A673 (cell line): Measurements from ENCODE around the gene MARK3. TPM values are rescaled to one million over a fixed set of nuclear protein-coding genes. Genes with fewer than 3 reads are reported as not detected.

ENCODE experiments used
- BruUV-seq: library from RNA; stranded (reverse); fragments of 400-500 nt; replicated peaks from 2 replicates; lab custom pipeline; 2021; lab: Mats Ljungman, UMichigan
- CTCF ChIA-PET: fragments of 300-600 bp; sonication (Branson Sonifier 250); formaldehyde crosslinking; loops from one replicate; lab custom pipeline; 2022; ENCODE audit warnings: antibody characterized with exemption; lab: Charles Lee
- POLR2A ChIA-PET: fragments of 300-600 bp; sonication (Branson Sonifier 250); formaldehyde crosslinking; loops from one replicate; lab custom pipeline; 2022; ENCODE audit warnings: antibody characterized with exemption; ENCODE audit not compliant: low non-redundant PET; lab: Charles Lee
- DNase-seq: peaks from one replicate; pipeline ENCODE4 v3.0.0-alpha.2; 2015; ENCODE audit warnings: low spot score
- H3K27ac ChIP-seq: fragments of 200-600 bp; sonication (generic); 2 replicates; pipeline ENCODE4 v1.5.1; 2016; ENCODE audit warnings: mixed run types, low read depth, mild to moderate bottlenecking, mixed read lengths, antibody characterized with exemption, low read length; ENCODE audit not compliant: poor library complexity, severe bottlenecking
- H3K27me3 ChIP-seq: fragments of 200-600 bp; sonication (generic); replicated peaks from 2 replicates; pipeline ENCODE4 v1.6.1; 2017; ENCODE audit warnings: mixed run types, low read depth, mild to moderate bottlenecking, mixed read lengths, antibody characterized with exemption, low read length; ENCODE audit not compliant: insufficient read depth, poor library complexity
- H3K36me3 ChIP-seq: fragments of 200-600 bp; sonication (generic); 2 replicates; pipeline ENCODE4 v1.6.1; 2016; ENCODE audit warnings: mixed run types, mild to moderate bottlenecking, mixed read lengths, antibody characterized with exemption, low read length; ENCODE audit not compliant: insufficient read depth, poor library complexity, severe bottlenecking
- H3K4me1 ChIP-seq: fragments of 200-600 bp; sonication (generic); 2 replicates; pipeline ENCODE4 v1.6.1; 2017; ENCODE audit warnings: mixed run types, mild to moderate bottlenecking, mixed read lengths, antibody characterized with exemption, low read length; ENCODE audit not compliant: insufficient read depth, poor library complexity, severe bottlenecking
- H3K4me3 ChIP-seq: fragments of 200-600 bp; sonication (generic); 2 replicates; pipeline ENCODE4 v1.5.1; 2016; ENCODE audit warnings: low read depth, mixed run types, mild to moderate bottlenecking, mixed read lengths, low read length; ENCODE audit not compliant: poor library complexity, severe bottlenecking
- H3K9me3 ChIP-seq: fragments of 200-600 bp; sonication (generic); 2 replicates; pipeline ENCODE4 v1.6.1; 2016; ENCODE audit warnings: mixed run types, low read depth, mild to moderate bottlenecking, mixed read lengths, antibody characterized with exemption, low read length; ENCODE audit not compliant: poor library complexity, severe bottlenecking
- EZH2 ChIP-seq: fragments of 200-600 bp; sonication (generic); IDR thresholded peaks from 2 replicates; pipeline ENCODE4 v1.6.1; 2017; ENCODE audit warnings: borderline replicate concordance, low read depth, mild to moderate bottlenecking, mixed read lengths, antibody characterized with exemption, low read length; ENCODE audit not compliant: poor library complexity, severe bottlenecking
- intact Hi-C: fragments of 100-400 bp; cut with micrococcal nuclease; formaldehyde crosslinking; loops from one replicate; pipeline ENCODE4 v1.10.0; 2022; ENCODE audit not compliant: unreplicated experiment
- total RNA-seq: library from RNA; stranded (reverse); gene quantifications from 2 replicates; pipeline ENCODE4 v1.2.3, GENCODE V29; 2021
- TF ChIP-seq, protein P1 (sequence below): fragments of 300-800, 200-600 bp; sonication (generic); conservative IDR thresholded peaks from 2 replicates; pipeline ENCODE4 v1.5.1; 2017; ENCODE audit warnings: low read depth, mild to moderate bottlenecking, antibody characterized with exemption, low read length, moderate library complexity, mixed read lengths

Gene MARK3
- total RNA-seq, 1 experiment from 2014 or later, result 94.4 TPM

DNA sequence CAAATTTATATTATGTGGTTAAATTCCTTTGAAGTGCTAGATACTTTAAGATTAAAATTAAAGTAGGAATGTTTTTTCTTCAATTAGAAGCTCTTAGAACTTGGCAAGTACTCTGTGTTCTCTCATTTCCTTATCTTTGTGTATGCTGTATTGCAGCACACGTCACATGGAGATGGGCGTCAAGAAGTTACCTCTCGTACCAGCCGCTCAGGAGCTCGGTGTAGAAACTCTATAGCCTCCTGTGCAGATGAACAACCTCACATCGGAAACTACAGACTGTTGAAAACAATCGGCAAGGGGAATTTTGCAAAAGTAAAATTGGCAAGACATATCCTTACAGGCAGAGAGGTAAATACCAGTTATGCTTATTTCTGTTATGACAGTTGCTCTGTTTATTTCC lies 19.7 kb downstream of the MARK3 start:
- DNase-seq, result no peak
- POLR2A ChIA-PET, result no interaction called here
- CTCF ChIA-PET, result interaction anchor here (1.2 kb wide), 1 partner anchor 10 kb away, joined by 4 read pairs; no protein-coding TSS in a partner anchor

DNA sequence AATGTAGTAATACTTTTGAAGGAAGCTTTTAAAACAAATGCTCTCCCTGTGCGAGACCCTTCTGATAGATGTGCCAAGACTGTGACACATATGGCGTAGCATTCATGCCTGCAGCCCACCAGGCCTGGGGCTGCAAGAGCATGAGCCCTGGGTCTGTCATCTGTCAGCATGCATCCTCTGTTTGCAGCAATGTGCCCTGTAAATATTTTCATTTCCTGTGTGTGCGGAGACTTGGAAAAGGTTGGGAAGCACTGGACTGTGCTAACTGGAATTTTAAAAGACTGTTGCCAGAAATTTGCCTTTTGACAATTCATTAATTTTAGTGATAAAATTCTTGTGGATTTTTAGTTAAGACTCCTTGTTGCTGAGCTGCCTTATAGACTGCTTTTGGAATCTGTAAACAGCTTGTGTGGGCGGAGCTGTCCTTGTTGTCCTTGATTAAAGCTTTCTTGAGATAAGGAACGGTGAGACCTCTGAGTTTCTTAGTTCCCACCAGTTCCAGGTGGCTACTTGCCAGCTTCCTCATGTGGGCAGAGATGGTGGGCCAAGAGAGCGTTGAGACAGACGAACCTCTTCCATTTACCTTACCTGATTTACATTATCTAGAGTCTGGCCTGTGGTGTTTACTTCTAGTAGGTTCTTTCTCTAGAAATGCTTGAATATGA lies 23.4 kb downstream of the MARK3 start:
- Histone ChIP-seq H3K4me3 (no peak overlapping the region), H3K27ac (no peak overlapping the region), H3K36me3 (peaks cover 27% of the 10 kb centered on the region), H3K9me3 (no peaks in the 10 kb centered on the region), H3K27me3 (no peaks in the 10 kb centered on the region), H3K4me1 (peaks cover 15% of the 10 kb centered on the region)
- no peak for DNase-seq
- CTCF ChIA-PET, result no interaction called here
- no peak for TF ChIP-seq EZH2
- TF ChIP-seq, protein P1, sequence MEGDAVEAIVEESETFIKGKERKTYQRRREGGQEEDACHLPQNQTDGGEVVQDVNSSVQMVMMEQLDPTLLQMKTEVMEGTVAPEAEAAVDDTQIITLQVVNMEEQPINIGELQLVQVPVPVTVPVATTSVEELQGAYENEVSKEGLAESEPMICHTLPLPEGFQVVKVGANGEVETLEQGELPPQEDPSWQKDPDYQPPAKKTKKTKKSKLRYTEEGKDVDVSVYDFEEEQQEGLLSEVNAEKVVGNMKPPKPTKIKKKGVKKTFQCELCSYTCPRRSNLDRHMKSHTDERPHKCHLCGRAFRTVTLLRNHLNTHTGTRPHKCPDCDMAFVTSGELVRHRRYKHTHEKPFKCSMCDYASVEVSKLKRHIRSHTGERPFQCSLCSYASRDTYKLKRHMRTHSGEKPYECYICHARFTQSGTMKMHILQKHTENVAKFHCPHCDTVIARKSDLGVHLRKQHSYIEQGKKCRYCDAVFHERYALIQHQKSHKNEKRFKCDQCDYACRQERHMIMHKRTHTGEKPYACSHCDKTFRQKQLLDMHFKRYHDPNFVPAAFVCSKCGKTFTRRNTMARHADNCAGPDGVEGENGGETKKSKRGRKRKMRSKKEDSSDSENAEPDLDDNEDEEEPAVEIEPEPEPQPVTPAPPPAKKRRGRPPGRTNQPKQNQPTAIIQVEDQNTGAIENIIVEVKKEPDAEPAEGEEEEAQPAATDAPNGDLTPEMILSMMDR, result no peak
- intact Hi-C loops, result no loop called here
- POLR2A ChIA-PET, result no interaction called here
- no TSS peak for BruUV-seq

More for the DNA sequence above, 19.7 kb downstream of the MARK3 start:
- no peaks in the 10 kb centered on the region for H3K9me3 ChIP-seq
- TF ChIP-seq, protein P1, result no peak
- no peak for TF ChIP-seq EZH2
- intact Hi-C loops, result no loop called here
- H3K36me3 ChIP-seq, result peaks cover 16% of the 10 kb centered on the region
- H3K27me3 ChIP-seq, result no peaks in the 10 kb centered on the region
- H3K27ac ChIP-seq, result peak overlapping the region; percentile 33
- peaks cover 43% of the 10 kb centered on the region for H3K4me1 ChIP-seq
- no peak overlapping the region for H3K4me3 ChIP-seq
- BruUV-seq, result no TSS peak

DNA sequence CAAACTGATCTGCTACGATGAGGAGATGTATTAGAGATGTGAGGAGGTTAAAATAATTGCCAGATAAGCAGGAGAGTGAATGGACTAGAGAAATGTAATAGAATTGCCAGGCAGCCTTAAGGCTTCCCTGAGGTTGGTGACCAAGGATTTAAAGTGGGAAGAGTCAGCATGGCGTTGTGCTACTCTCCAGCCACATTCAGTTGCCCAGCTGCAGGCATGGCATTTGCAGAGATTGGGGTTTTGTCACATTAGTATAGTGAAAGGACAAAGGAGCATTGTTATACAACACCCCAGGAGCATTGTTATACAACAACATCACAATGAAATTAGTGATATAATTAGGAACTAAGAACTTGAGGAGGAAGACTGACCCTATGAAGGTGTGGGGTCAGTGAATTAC lies 31.7 kb downstream of the MARK3 start:
- Histone ChIP-seq H3K9me3 (no peaks in the 10 kb centered on the region), H3K27me3 (no peaks in the 10 kb centered on the region), H3K27ac (peak overlapping the region; percentile 14), H3K36me3 (peaks cover 18% of the 10 kb centered on the region), H3K4me3 (no peak overlapping the region), H3K4me1 (peaks cover 15% of the 10 kb centered on the region)
- no TSS peak for BruUV-seq
- no peak for TF ChIP-seq EZH2
- TF ChIP-seq, protein P1, result no peak
- CTCF ChIA-PET, result no interaction called here
- intact Hi-C loops, result no loop called here
- POLR2A ChIA-PET, result no interaction called here
- DNase-seq, result no peak
